CD8-positive, alpha-beta memory T cell (primary cell): Measurements from ENCODE around the gene SLC41A3. TPM values are rescaled to one million over a fixed set of nuclear protein-coding genes. Genes with fewer than 3 reads are reported as not detected.
A peak's percentile ranks its signal among the peaks of the same experiment; 100 is the strongest.

Experiments
- CTCF ChIA-PET: fragments of 350-600 bp; sonication (Branson Sonifier 250); formaldehyde crosslinking; loops from one replicate; lab custom pipeline; 2021; ENCODE audit warnings: antibody characterized with exemption; lab: Charles Lee
- POLR2A ChIA-PET: fragments of 350-600 bp; sonication (Branson Sonifier 250); formaldehyde crosslinking; loops from one replicate; lab custom pipeline; 2021; ENCODE audit warnings: antibody characterized with exemption; lab: Charles Lee
- DNase-seq, 5 donors: peaks; one replicate each; pipeline versions ENCODE4 v3.0.0 to v3.0.0-alpha.2; 2020 to 2022; ENCODE audit warnings: mixed read lengths in 1 of 5
- H3K27ac ChIP-seq: one replicate; pipeline ENCODE4 v1.7.0; 2013; ENCODE audit warnings: low read depth, mild to moderate bottlenecking, low read length, moderate library complexity
- H3K27me3 ChIP-seq: 2 replicates; pipeline ENCODE4 v1.7.0; 2013; ENCODE audit warnings: low read length, mild to moderate bottlenecking; ENCODE audit not compliant: insufficient read depth, poor library complexity, severe bottlenecking
- H3K36me3 ChIP-seq: 2 replicates; pipeline ENCODE4 v1.7.0; 2013; ENCODE audit warnings: mild to moderate bottlenecking, low read length, moderate library complexity; ENCODE audit not compliant: insufficient read depth
- H3K4me1 ChIP-seq: 2 replicates; pipeline ENCODE4 v1.7.0; 2013; ENCODE audit warnings: mild to moderate bottlenecking, low read length, moderate library complexity; ENCODE audit not compliant: insufficient read depth
- H3K4me3 ChIP-seq: 2 replicates; pipeline ENCODE4 v1.7.0; 2013; ENCODE audit warnings: mild to moderate bottlenecking, low read length
- H3K9me3 ChIP-seq: 2 replicates; pipeline ENCODE4 v1.7.0; 2013; ENCODE audit warnings: mild to moderate bottlenecking, low read length
- H3K27ac Mint-ChIP-seq, 8 donors: one replicate each; pipeline ENCODE4 v1.8.0; 2020 to 2021; ENCODE audit warnings: mixed read lengths in 8 of 8, mild to moderate bottlenecking in 6 of 8, inconsistent platforms in 3 of 8, moderate library complexity in 3 of 8
- H3K27me3 Mint-ChIP-seq, 2 donors: one replicate each; pipeline ENCODE4 v1.8.0; 2020 to 2021; ENCODE audit warnings: mixed read lengths in 2 of 2, mild to moderate bottlenecking in 1 of 2, moderate library complexity in 1 of 2
- H3K36me3 Mint-ChIP-seq, 3 donors: one replicate each; pipeline ENCODE4 v1.8.0; 2020 to 2021; ENCODE audit warnings: mixed read lengths in 3 of 3, inconsistent platforms in 1 of 3, mild to moderate bottlenecking in 1 of 3
- H3K4me1 Mint-ChIP-seq, 3 donors: one replicate each; pipeline ENCODE4 v1.8.0; 2020 to 2021; ENCODE audit warnings: mixed read lengths in 3 of 3, inconsistent platforms in 1 of 3, mild to moderate bottlenecking in 1 of 3
- H3K4me3 Mint-ChIP-seq, 7 donors: one replicate each; pipeline ENCODE4 v1.8.0; 2020 to 2021; ENCODE audit warnings: mixed read lengths in 7 of 7, mild to moderate bottlenecking in 6 of 7, moderate library complexity in 4 of 7, inconsistent platforms in 2 of 7
- H3K9me3 Mint-ChIP-seq, 5 donors: one replicate each; pipeline ENCODE4 v1.8.0; 2020 to 2022; ENCODE audit warnings: mixed read lengths in 5 of 5, mild to moderate bottlenecking in 3 of 5, moderate library complexity in 2 of 5, inconsistent platforms in 1 of 5
- polyA plus RNA-seq: library from polyadenylated mRNA; unstranded; fragments of 300-500 nt; fragmentation: Illumina TruSeq; gene quantifications from one replicate; pipeline ENCODE4 v1.2.3, GENCODE V29; 2021
- total RNA-seq, 2 experiments: library from RNA; stranded (reverse); gene quantifications; one replicate each; pipeline ENCODE4 v1.2.3, GENCODE V29; 2021

The SLC41A3 gene
- total and polyA plus RNA-seq, 3 experiments from 2014 or later = 25.8 to 28.0 (median 25.8) TPM

- POLR2A ChIA-PET = no interaction called here
- Histone ChIP-seq H3K9me3 (no peaks in the 10 kb centered on the region), H3K4me1 (peaks cover 6% of the 10 kb centered on the region), H3K27me3 (no peaks in the 10 kb centered on the region), H3K36me3 (no peaks in the 10 kb centered on the region), H3K4me3 (no peak overlapping the region), H3K27ac (no peak overlapping the region)
- H3K4me1 Mint-ChIP-seq = peaks cover 18 to 26% (median 22%) of the 10 kb centered on the region in 3 donors
- no peak for DNase-seq
- CTCF ChIA-PET = no interaction called here
- no peak overlapping the region for H3K4me3 Mint-ChIP-seq
- peaks cover 7 to 76% (median 18%) of the 10 kb centered on the region in 3 donors for H3K36me3 Mint-ChIP-seq
- peak overlapping the region in 3 of 8 donors; percentile 9 to 55 (median 33) for H3K27ac Mint-ChIP-seq
- peaks cover 0 to 3% (median 3%) of the 10 kb centered on the region in 5 donors for H3K9me3 Mint-ChIP-seq
- peaks cover 0 to 2% of the 10 kb centered on the region in 2 donors for H3K27me3 Mint-ChIP-seq
Measured at GRCh38 chr3:126022741-126023359, 61.1 kb downstream of the SLC41A3 start.

GRCh38 chr3:126021702-126022101 is 62.2 kb downstream of the SLC41A3 start:
- CTCF ChIA-PET = no interaction called here
- H3K4me1 Mint-ChIP-seq = peaks cover 11 to 14% (median 12%) of the 10 kb centered on the region in 3 donors
- peaks cover 0 to 74% (median 12%) of the 10 kb centered on the region in 3 donors for H3K36me3 Mint-ChIP-seq
- no peaks in the 10 kb centered on the region for H3K9me3 ChIP-seq
- no peaks in the 10 kb centered on the region for H3K36me3 ChIP-seq
- H3K4me1 ChIP-seq = peaks cover 2% of the 10 kb centered on the region
- POLR2A ChIA-PET = no interaction called here
- DNase-seq = no peak
- no peaks in the 10 kb centered on the region for H3K27me3 ChIP-seq
- H3K4me3 Mint-ChIP-seq = no peak overlapping the region
- no peak overlapping the region for H3K4me3 ChIP-seq
- no peak overlapping the region for H3K27ac ChIP-seq
- peak overlapping the region in 1 of 8 donors; percentile 9 for H3K27ac Mint-ChIP-seq
- H3K27me3 Mint-ChIP-seq = peaks cover 0 to 5% of the 10 kb centered on the region in 2 donors
- no peaks in the 10 kb centered on the region for H3K9me3 Mint-ChIP-seq

- H3K27me3 ChIP-seq = no peaks in the 10 kb centered on the region
- Mint-ChIP-seq H3K27ac (peak overlapping the region in 2 of 8 donors; percentile 37 to 55), H3K27me3 (peaks cover 0 to 3% of the 10 kb centered on the region in 2 donors), H3K9me3 (no peaks in the 10 kb centered on the region), H3K36me3 (peaks cover 0 to 73% (median 12%) of the 10 kb centered on the region in 3 donors), H3K4me3 (no peak overlapping the region), H3K4me1 (peaks cover 7 to 10% (median 7%) of the 10 kb centered on the region in 3 donors)
- H3K9me3 ChIP-seq = no peaks in the 10 kb centered on the region
- no peaks in the 10 kb centered on the region for H3K4me1 ChIP-seq
- no peak for DNase-seq
- H3K4me3 ChIP-seq = no peak overlapping the region
- H3K27ac ChIP-seq = no peak overlapping the region
- H3K36me3 ChIP-seq = no peaks in the 10 kb centered on the region
- CTCF ChIA-PET = no interaction called here
- POLR2A ChIA-PET = no interaction called here
Measured at GRCh38 chr3:126021224-126021623, 62.7 kb downstream of the SLC41A3 start.

- no peaks in the 10 kb centered on the region for H3K9me3 Mint-ChIP-seq
Measured at GRCh38 chr3:126019683-126020082, 64.2 kb downstream of the SLC41A3 start.

GRCh38 chr3:126018995-126019394 is 64.9 kb downstream of the SLC41A3 start:
- Mint-ChIP-seq H3K9me3 (no peaks in the 10 kb centered on the region), H3K4me3 (no peak overlapping the region), H3K27ac (no peak overlapping the region), H3K27me3 (peaks cover 0 to 3% of the 10 kb centered on the region in 2 donors), H3K36me3 (peaks cover 0 to 74% (median 22%) of the 10 kb centered on the region in 3 donors), H3K4me1 (no peaks in the 10 kb centered on the region)
- no peaks in the 10 kb centered on the region for H3K36me3 ChIP-seq
- ChIA-PET POLR2A (no interaction called here), CTCF (no interaction called here)
- no peak overlapping the region for H3K27ac ChIP-seq
- no peaks in the 10 kb centered on the region for H3K4me1 ChIP-seq
- H3K27me3 ChIP-seq = no peaks in the 10 kb centered on the region
- DNase-seq = no peak
- no peaks in the 10 kb centered on the region for H3K9me3 ChIP-seq
- H3K4me3 ChIP-seq = no peak overlapping the region

More at GRCh38 chr3:126019683-126020082, 64.2 kb downstream of the SLC41A3 start:
- no peaks in the 10 kb centered on the region for H3K36me3 ChIP-seq
- H3K4me3 Mint-ChIP-seq = no peak overlapping the region
- no peaks in the 10 kb centered on the region for H3K4me1 Mint-ChIP-seq
- POLR2A ChIA-PET = interaction anchor here (0.6 kb wide), 1 partner anchor 67 kb away, joined by 6 read pairs; no protein-coding TSS in a partner anchor
- peaks cover 0 to 3% of the 10 kb centered on the region in 2 donors for H3K27me3 Mint-ChIP-seq
- H3K36me3 Mint-ChIP-seq = peaks cover 0 to 74% (median 17%) of the 10 kb centered on the region in 3 donors
- DNase-seq = no peak
- CTCF ChIA-PET = no interaction called here
- H3K27ac ChIP-seq = no peak overlapping the region
- H3K4me3 ChIP-seq = no peak overlapping the region
- no peaks in the 10 kb centered on the region for H3K4me1 ChIP-seq
- H3K27ac Mint-ChIP-seq = no peak overlapping the region
- H3K27me3 ChIP-seq = no peaks in the 10 kb centered on the region
- no peaks in the 10 kb centered on the region for H3K9me3 ChIP-seq

- H3K9me3 Mint-ChIP-seq = no peaks in the 10 kb centered on the region
- peaks cover 0 to 3% of the 10 kb centered on the region in 2 donors for H3K27me3 Mint-ChIP-seq
Measured at GRCh38 chr3:126018545-126018944, 65.4 kb downstream of the SLC41A3 start.

GRCh38 chr3:126017362-126017761 is 66.6 kb downstream of the SLC41A3 start:
- Mint-ChIP-seq H3K4me1 (no peaks in the 10 kb centered on the region), H3K27me3 (peaks cover 0 to 3% of the 10 kb centered on the region in 2 donors), H3K27ac (no peak overlapping the region), H3K4me3 (no peak overlapping the region), H3K9me3 (no peaks in the 10 kb centered on the region), H3K36me3 (peaks cover 6 to 74% (median 33%) of the 10 kb centered on the region in 3 donors)
- no peaks in the 10 kb centered on the region for H3K36me3 ChIP-seq
- H3K27ac ChIP-seq = no peak overlapping the region
- POLR2A ChIA-PET = no interaction called here
- no peaks in the 10 kb centered on the region for H3K27me3 ChIP-seq
- no peaks in the 10 kb centered on the region for H3K9me3 ChIP-seq
- no peak overlapping the region for H3K4me3 ChIP-seq
- CTCF ChIA-PET = no interaction called here
- H3K4me1 ChIP-seq = no peaks in the 10 kb centered on the region
- DNase-seq = no peak

More at GRCh38 chr3:126018545-126018944, 65.4 kb downstream of the SLC41A3 start:
- H3K4me1 Mint-ChIP-seq = no peaks in the 10 kb centered on the region
- H3K36me3 Mint-ChIP-seq = peaks cover 0 to 74% (median 26%) of the 10 kb centered on the region in 3 donors
- no peaks in the 10 kb centered on the region for H3K4me1 ChIP-seq
- POLR2A ChIA-PET = no interaction called here
- H3K4me3 Mint-ChIP-seq = no peak overlapping the region
- H3K27ac ChIP-seq = no peak overlapping the region
- CTCF ChIA-PET = no interaction called here
- H3K36me3 ChIP-seq = no peaks in the 10 kb centered on the region
- H3K27ac Mint-ChIP-seq = peak overlapping the region in 2 of 8 donors; percentile 7 to 54
- no peaks in the 10 kb centered on the region for H3K9me3 ChIP-seq
- H3K27me3 ChIP-seq = no peaks in the 10 kb centered on the region
- H3K4me3 ChIP-seq = no peak overlapping the region
- DNase-seq = no peak

- H3K4me3 Mint-ChIP-seq = no peak overlapping the region
- POLR2A ChIA-PET = no interaction called here
- no peaks in the 10 kb centered on the region for H3K9me3 Mint-ChIP-seq
- Histone ChIP-seq H3K27ac (no peak overlapping the region), H3K4me1 (no peaks in the 10 kb centered on the region), H3K36me3 (no peaks in the 10 kb centered on the region), H3K27me3 (no peaks in the 10 kb centered on the region), H3K4me3 (no peak overlapping the region), H3K9me3 (no peaks in the 10 kb centered on the region)
- H3K4me1 Mint-ChIP-seq = no peaks in the 10 kb centered on the region
- no peak overlapping the region for H3K27ac Mint-ChIP-seq
- no peak for DNase-seq
- CTCF ChIA-PET = no interaction called here
- H3K27me3 Mint-ChIP-seq = peaks cover 0 to 3% of the 10 kb centered on the region in 2 donors
- peaks cover 12 to 75% (median 36%) of the 10 kb centered on the region in 3 donors for H3K36me3 Mint-ChIP-seq
Measured at GRCh38 chr3:126016616-126017015, 67.3 kb downstream of the SLC41A3 start.
